Keratinocyte (primary cell): Measurements from ENCODE around the gene INO80E. TPM values are rescaled to one million over a fixed set of nuclear protein-coding genes. Genes with fewer than 3 reads are reported as not detected.

Experiments used
- DNase-seq: peaks from one replicate; pipeline ENCODE4 v3.0.0-alpha.2; 2011; ENCODE audit warnings: low read depth, missing footprints, low spot score
- FAIRE-seq: peaks from 2 replicates; lab custom pipeline; 2011; peaks lifted over from hg19 to GRCh38; lab: Jason Lieb, UNC
- H2AFZ ChIP-seq: 2 replicates; pipeline ENCODE4 v1.6.0; 2012; ENCODE audit warnings: low read length, control low read depth, inconsistent platforms; ENCODE audit not compliant: control insufficient read depth
- H3K27ac ChIP-seq: 2 replicates; pipeline ENCODE4 v1.5.1; 2011; ENCODE audit warnings: low read length; ENCODE audit not compliant: control insufficient read depth, insufficient read depth
- H3K27me3 ChIP-seq: 3 replicates; pipeline ENCODE4 v1.6.0; 2011; ENCODE audit warnings: low read length; ENCODE audit not compliant: control insufficient read depth, insufficient read depth; ENCODE audit errors: extremely low read depth
- H3K36me3 ChIP-seq, 2 experiments: 2 replicates in 1 of 2; 3 replicates in 1 of 2; pipeline ENCODE4 v1.5.1; 2011; ENCODE audit warnings: low read length in 2 of 2, mild to moderate bottlenecking in 1 of 2; ENCODE audit not compliant: control insufficient read depth in 2 of 2, insufficient read depth in 2 of 2; ENCODE audit errors: extremely low read depth in 1 of 2
- H3K4me1 ChIP-seq: 3 replicates; pipeline ENCODE4 v1.5.1; 2011; ENCODE audit warnings: low read length; ENCODE audit not compliant: control insufficient read depth, insufficient read depth; ENCODE audit errors: extremely low read depth
- H3K4me2 ChIP-seq: 3 replicates; pipeline ENCODE4 v1.6.0; 2011; ENCODE audit warnings: low read depth, low read length; ENCODE audit not compliant: control insufficient read depth, insufficient read depth; ENCODE audit errors: extremely low read depth
- H3K4me3 ChIP-seq, 3 experiments: fragments of 200-600 bp in 1 of 3; sonication (generic) in 1 of 3; 2 replicates in 2 of 3; 3 replicates in 1 of 3; pipeline ENCODE4 v1.5.1; 2011 to 2016; ENCODE audit warnings: low read length in 3 of 3, mild to moderate bottlenecking in 3 of 3, control low read depth in 2 of 3, inconsistent platforms in 1 of 3, low read depth in 1 of 3, mixed read lengths in 1 of 3, mixed run types in 1 of 3, moderate library complexity in 1 of 3; ENCODE audit not compliant: control insufficient read depth in 2 of 3, insufficient read depth in 2 of 3; ENCODE audit errors: extremely low read depth in 1 of 3
- H3K79me2 ChIP-seq: 2 replicates; pipeline ENCODE4 v1.6.0; 2012; ENCODE audit warnings: low read length; ENCODE audit not compliant: control insufficient read depth, insufficient read depth
- H3K9ac ChIP-seq: 3 replicates; pipeline ENCODE4 v1.6.0; 2011; ENCODE audit warnings: low read length; ENCODE audit not compliant: control insufficient read depth, insufficient read depth; ENCODE audit errors: extremely low read depth
- H3K9me1 ChIP-seq: 3 replicates; pipeline ENCODE4 v1.6.0; 2011; ENCODE audit warnings: low read length; ENCODE audit not compliant: control insufficient read depth, insufficient read depth; ENCODE audit errors: extremely low read depth
- H3K9me3 ChIP-seq: 2 replicates; pipeline ENCODE4 v1.5.1; 2012; ENCODE audit warnings: low read depth, low read length; ENCODE audit not compliant: control insufficient read depth
- H4K20me1 ChIP-seq: 3 replicates; pipeline ENCODE4 v1.6.0; 2011; ENCODE audit warnings: low read length; ENCODE audit not compliant: control insufficient read depth, insufficient read depth; ENCODE audit errors: extremely low read depth
- EZH2 ChIP-seq: IDR thresholded peaks from one replicate; pipeline ENCODE4 v1.6.1; 2012; ENCODE audit warnings: inconsistent platforms, mild to moderate bottlenecking, low read length, moderate library complexity
- dilution Hi-C: fragments of 300-500 bp; cut with MboI; formaldehyde crosslinking; loops from one replicate; pipeline ENCODE4 v1.7.0; 2020; ENCODE audit warnings: low sequenced_read_pairs; ENCODE audit not compliant: extremely low pct_ligation_motif_present
- polyA plus RNA-seq, 5 experiments: library from polyadenylated mRNA; depleted of rRNA in 3 of 5; stranded (reverse) in 3 of 5; stranded (forward) in 1 of 5; unstranded in 1 of 5; fragments of >200 nt; gene quantifications; 1 replicate in 1 of 5; 2 replicates in 3 of 5; 3 replicates in 1 of 5; pipeline versions ENCODE4 v1.2.1 to v1.2.3, GENCODE V29; 2011 to 2012; ENCODE audit warnings: missing spikeins in 2 of 5, low read depth in 1 of 5, low replicate concordance in 1 of 5
- TF ChIP-seq, protein P1 (sequence below), 3 experiments: IDR thresholded peaks in 1 of 3; conservative IDR thresholded peaks in 1 of 3; optimal IDR thresholded peaks in 1 of 3; 2 replicates in 2 of 3; 3 replicates in 1 of 3; pipeline versions ENCODE3 to v1.5.1; 2011; ENCODE audit warnings: low read length in 3 of 3, mild to moderate bottlenecking in 3 of 3, moderate library complexity in 2 of 3, control low read depth in 1 of 3, inconsistent platforms in 1 of 3; ENCODE audit not compliant: insufficient read depth in 2 of 3; ENCODE audit errors: extremely low read depth in 1 of 3

INO80E gene
- polyA plus RNA-seq, 1 donor (not counting 4 experiments of a cell fraction or from before 2014, with no cell fraction given): 26.7 TPM

DNA sequence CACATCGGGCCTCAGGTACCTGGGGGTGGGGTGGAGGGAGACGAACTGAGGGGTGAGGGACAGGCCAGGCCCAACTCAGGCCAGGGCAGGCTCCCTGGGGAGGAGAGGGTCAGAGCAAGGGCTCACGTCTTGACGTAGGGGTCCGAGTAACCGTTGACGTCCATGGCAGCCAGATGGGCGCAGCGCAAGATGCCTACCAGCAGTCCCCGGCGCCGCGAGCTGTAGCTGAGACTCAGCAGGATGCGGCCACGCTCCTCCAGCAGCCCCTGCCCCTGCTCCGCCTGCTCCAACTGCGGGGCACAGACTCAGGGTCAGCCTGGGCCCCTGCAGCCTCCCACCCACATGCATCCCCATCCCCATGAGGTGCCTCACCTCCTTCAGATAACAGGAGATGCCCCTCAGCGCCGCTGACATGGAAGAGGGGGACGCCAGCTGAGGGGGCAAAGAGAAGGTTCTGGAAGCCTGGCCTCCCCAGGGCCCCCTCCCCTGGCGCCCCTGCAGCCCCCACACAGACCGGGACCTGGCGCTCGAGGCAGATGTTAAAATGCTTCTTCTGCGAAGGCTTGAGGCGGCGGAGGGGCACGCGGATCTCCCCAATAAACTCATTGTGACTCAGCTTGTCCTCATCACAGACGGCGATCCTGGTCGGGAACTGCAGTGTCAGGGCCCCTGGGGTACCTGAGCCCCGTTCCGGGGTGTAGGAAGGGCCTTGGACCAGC lies 10.8 kb downstream of the INO80E start:
- H3K27ac ChIP-seq: no peak overlapping the region
- H2AFZ ChIP-seq: no peak overlapping the region
- no peak overlapping the region for H3K4me2 ChIP-seq
- no peaks in the 10 kb centered on the region for H3K9me3 ChIP-seq
- H3K4me1 ChIP-seq: peaks cover 3% of the 10 kb centered on the region
- H3K9me1 ChIP-seq: no peaks in the 10 kb centered on the region
- FAIRE-seq (no peak), DNase-seq (no peak)
- H3K4me3 ChIP-seq: no peak overlapping the region
- dilution Hi-C loops: no loop called here
- H4K20me1 ChIP-seq: no peaks in the 10 kb centered on the region
- H3K9ac ChIP-seq: no peak overlapping the region
- no peaks in the 10 kb centered on the region for H3K79me2 ChIP-seq
- H3K27me3 ChIP-seq: peaks cover 21% of the 10 kb centered on the region
- peaks cover 8 to 10% of the 10 kb centered on the region in 2 experiments for H3K36me3 ChIP-seq
- TF ChIP-seq, protein P1, sequence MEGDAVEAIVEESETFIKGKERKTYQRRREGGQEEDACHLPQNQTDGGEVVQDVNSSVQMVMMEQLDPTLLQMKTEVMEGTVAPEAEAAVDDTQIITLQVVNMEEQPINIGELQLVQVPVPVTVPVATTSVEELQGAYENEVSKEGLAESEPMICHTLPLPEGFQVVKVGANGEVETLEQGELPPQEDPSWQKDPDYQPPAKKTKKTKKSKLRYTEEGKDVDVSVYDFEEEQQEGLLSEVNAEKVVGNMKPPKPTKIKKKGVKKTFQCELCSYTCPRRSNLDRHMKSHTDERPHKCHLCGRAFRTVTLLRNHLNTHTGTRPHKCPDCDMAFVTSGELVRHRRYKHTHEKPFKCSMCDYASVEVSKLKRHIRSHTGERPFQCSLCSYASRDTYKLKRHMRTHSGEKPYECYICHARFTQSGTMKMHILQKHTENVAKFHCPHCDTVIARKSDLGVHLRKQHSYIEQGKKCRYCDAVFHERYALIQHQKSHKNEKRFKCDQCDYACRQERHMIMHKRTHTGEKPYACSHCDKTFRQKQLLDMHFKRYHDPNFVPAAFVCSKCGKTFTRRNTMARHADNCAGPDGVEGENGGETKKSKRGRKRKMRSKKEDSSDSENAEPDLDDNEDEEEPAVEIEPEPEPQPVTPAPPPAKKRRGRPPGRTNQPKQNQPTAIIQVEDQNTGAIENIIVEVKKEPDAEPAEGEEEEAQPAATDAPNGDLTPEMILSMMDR (optimal IDR thresholded peaks at IDR 0.05 in 1 of 3, IDR thresholded peaks at IDR 0.05 in 1 of 3, conservative IDR thresholded peaks at IDR 0.05 in 1 of 3; ENCODE audit: extremely low read depth in 1 of 3, insufficient read depth in 2 of 3, low read length in 3 of 3): no peak
- TF ChIP-seq EZH2: no peak

DNA sequence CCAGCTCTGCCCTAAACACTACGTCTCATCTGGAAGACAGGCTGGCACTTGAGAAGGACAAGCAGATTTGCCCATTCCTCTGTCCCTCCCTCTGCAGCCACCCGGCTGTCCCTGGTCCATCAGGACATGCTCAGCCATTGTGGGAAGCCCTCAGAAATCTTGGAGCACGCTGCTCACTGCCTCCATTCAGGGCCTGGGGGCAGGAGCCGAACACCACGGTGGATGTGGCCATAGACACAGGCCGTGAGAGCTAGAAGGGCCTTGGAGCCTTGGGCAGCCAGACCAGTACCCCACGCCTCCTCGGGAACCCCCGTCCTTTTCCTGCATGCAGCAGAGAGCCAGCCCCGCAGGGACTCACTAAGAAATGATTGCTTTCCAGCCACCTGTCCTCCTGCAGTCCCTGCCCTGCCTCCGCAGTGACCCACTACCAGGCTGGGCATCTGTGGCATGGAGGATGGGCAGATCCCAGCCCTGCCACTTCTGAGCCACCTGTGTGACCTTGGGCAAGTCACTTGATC lies 11.4 kb downstream of the INO80E start:
- dilution Hi-C loops: no loop called here
- no peak overlapping the region for H3K4me3 ChIP-seq
- H3K4me1 ChIP-seq: peaks cover 3% of the 10 kb centered on the region
- no peak overlapping the region for H3K27ac ChIP-seq
- H3K79me2 ChIP-seq: no peaks in the 10 kb centered on the region
- no peaks in the 10 kb centered on the region for H3K9me3 ChIP-seq
- no peak for DNase-seq
- peaks cover 4 to 8% of the 10 kb centered on the region in 2 experiments for H3K36me3 ChIP-seq
- H3K4me2 ChIP-seq: no peak overlapping the region
- H2AFZ ChIP-seq: no peak overlapping the region
- no peaks in the 10 kb centered on the region for H4K20me1 ChIP-seq
- peaks cover 28% of the 10 kb centered on the region for H3K27me3 ChIP-seq
- no peak overlapping the region for H3K9ac ChIP-seq
- TF ChIP-seq, protein P1 (optimal IDR thresholded peaks at IDR 0.05 in 1 of 3, IDR thresholded peaks at IDR 0.05 in 1 of 3, conservative IDR thresholded peaks at IDR 0.05 in 1 of 3; ENCODE audit: extremely low read depth in 1 of 3, insufficient read depth in 2 of 3, low read length in 3 of 3): no peak
- TF ChIP-seq EZH2: no peak
- no peak for FAIRE-seq
- H3K9me1 ChIP-seq: no peaks in the 10 kb centered on the region
